ENCODE measurements around the gene PRICKLE2. TPM values are rescaled to one million over a fixed set of nuclear protein-coding genes. Genes with fewer than 3 reads are reported as not detected.

The PRICKLE2 gene
- total RNA-seq, 1 experiment from 2014 or later: 5.6 TPM

DNA sequence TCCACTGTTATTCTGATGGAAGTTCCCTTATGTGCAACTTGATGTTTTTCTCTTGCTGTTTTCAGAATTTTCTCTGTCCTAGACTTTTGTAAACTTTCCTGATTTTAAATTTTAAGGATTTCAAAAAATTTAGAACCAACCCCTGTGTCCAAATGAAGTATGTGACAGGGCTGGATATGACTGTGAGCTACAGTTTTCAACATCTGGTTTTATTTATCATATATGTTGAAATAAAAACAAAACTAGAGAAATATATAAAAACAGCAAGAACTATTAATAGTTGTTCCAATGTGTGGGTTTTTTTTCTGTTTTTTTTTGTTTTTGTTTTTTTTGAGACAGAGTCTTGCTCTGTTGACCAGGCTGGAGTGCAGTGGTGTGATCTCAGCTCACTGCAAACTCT, 154.6 kb downstream of the PRICKLE2 start:
- POLR2A ChIA-PET: no interaction called here
- TF ChIP-seq, protein P1, sequence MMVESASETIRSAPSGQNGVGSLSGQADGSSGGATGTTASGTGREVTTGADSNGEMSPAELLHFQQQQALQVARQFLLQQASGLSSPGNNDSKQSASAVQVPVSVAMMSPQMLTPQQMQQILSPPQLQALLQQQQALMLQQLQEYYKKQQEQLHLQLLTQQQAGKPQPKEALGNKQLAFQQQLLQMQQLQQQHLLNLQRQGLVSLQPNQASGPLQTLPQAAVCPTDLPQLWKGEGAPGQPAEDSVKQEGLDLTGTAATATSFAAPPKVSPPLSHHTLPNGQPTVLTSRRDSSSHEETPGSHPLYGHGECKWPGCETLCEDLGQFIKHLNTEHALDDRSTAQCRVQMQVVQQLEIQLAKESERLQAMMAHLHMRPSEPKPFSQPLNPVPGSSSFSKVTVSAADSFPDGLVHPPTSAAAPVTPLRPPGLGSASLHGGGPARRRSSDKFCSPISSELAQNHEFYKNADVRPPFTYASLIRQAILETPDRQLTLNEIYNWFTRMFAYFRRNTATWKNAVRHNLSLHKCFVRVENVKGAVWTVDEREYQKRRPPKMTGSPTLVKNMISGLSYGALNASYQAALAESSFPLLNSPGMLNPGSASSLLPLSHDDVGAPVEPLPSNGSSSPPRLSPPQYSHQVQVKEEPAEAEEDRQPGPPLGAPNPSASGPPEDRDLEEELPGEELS (CRISPR knock-in tag; IDR thresholded peaks at IDR 0.05): no peak
- TF ChIP-seq, protein P2, sequence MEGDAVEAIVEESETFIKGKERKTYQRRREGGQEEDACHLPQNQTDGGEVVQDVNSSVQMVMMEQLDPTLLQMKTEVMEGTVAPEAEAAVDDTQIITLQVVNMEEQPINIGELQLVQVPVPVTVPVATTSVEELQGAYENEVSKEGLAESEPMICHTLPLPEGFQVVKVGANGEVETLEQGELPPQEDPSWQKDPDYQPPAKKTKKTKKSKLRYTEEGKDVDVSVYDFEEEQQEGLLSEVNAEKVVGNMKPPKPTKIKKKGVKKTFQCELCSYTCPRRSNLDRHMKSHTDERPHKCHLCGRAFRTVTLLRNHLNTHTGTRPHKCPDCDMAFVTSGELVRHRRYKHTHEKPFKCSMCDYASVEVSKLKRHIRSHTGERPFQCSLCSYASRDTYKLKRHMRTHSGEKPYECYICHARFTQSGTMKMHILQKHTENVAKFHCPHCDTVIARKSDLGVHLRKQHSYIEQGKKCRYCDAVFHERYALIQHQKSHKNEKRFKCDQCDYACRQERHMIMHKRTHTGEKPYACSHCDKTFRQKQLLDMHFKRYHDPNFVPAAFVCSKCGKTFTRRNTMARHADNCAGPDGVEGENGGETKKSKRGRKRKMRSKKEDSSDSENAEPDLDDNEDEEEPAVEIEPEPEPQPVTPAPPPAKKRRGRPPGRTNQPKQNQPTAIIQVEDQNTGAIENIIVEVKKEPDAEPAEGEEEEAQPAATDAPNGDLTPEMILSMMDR (IDR thresholded peaks at IDR 0.05): no peak
- TF ChIP-seq SOX15 (CRISPR knock-in tag; IDR thresholded peaks at IDR 0.05): no peak
- no peak for TF ChIP-seq SMAD3 (CRISPR knock-in tag; IDR thresholded peaks at IDR 0.05; ENCODE audit: borderline replicate concordance)
- TF ChIP-seq ZNF232 (CRISPR knock-in tag; IDR thresholded peaks at IDR 0.05): no peak
- TF ChIP-seq, protein P3, sequence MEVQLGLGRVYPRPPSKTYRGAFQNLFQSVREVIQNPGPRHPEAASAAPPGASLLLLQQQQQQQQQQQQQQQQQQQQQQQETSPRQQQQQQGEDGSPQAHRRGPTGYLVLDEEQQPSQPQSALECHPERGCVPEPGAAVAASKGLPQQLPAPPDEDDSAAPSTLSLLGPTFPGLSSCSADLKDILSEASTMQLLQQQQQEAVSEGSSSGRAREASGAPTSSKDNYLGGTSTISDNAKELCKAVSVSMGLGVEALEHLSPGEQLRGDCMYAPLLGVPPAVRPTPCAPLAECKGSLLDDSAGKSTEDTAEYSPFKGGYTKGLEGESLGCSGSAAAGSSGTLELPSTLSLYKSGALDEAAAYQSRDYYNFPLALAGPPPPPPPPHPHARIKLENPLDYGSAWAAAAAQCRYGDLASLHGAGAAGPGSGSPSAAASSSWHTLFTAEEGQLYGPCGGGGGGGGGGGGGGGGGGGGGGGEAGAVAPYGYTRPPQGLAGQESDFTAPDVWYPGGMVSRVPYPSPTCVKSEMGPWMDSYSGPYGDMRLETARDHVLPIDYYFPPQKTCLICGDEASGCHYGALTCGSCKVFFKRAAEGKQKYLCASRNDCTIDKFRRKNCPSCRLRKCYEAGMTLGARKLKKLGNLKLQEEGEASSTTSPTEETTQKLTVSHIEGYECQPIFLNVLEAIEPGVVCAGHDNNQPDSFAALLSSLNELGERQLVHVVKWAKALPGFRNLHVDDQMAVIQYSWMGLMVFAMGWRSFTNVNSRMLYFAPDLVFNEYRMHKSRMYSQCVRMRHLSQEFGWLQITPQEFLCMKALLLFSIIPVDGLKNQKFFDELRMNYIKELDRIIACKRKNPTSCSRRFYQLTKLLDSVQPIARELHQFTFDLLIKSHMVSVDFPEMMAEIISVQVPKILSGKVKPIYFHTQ (CRISPR knock-in tag; IDR thresholded peaks at IDR 0.05): no peak
- TF ChIP-seq ZBTB21 (CRISPR knock-in tag; IDR thresholded peaks at IDR 0.05; ENCODE audit: borderline replicate concordance): no peak
- TF ChIP-seq HMGA2 (CRISPR knock-in tag; IDR thresholded peaks at IDR 0.05): no peak
- no peak for TF ChIP-seq NR1H2 (CRISPR knock-in tag; IDR thresholded peaks at IDR 0.05)
- TF ChIP-seq, protein P4, sequence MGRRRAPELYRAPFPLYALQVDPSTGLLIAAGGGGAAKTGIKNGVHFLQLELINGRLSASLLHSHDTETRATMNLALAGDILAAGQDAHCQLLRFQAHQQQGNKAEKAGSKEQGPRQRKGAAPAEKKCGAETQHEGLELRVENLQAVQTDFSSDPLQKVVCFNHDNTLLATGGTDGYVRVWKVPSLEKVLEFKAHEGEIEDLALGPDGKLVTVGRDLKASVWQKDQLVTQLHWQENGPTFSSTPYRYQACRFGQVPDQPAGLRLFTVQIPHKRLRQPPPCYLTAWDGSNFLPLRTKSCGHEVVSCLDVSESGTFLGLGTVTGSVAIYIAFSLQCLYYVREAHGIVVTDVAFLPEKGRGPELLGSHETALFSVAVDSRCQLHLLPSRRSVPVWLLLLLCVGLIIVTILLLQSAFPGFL (CRISPR knock-in tag; IDR thresholded peaks at IDR 0.05; ENCODE audit: borderline replicate concordance): no peak
- no peak for TF ChIP-seq NFE2L1 (CRISPR knock-in tag; IDR thresholded peaks at IDR 0.05)
- no peak for TF ChIP-seq IRF2 (CRISPR knock-in tag; IDR thresholded peaks at IDR 0.05; ENCODE audit: borderline replicate concordance, low read depth)

DNA sequence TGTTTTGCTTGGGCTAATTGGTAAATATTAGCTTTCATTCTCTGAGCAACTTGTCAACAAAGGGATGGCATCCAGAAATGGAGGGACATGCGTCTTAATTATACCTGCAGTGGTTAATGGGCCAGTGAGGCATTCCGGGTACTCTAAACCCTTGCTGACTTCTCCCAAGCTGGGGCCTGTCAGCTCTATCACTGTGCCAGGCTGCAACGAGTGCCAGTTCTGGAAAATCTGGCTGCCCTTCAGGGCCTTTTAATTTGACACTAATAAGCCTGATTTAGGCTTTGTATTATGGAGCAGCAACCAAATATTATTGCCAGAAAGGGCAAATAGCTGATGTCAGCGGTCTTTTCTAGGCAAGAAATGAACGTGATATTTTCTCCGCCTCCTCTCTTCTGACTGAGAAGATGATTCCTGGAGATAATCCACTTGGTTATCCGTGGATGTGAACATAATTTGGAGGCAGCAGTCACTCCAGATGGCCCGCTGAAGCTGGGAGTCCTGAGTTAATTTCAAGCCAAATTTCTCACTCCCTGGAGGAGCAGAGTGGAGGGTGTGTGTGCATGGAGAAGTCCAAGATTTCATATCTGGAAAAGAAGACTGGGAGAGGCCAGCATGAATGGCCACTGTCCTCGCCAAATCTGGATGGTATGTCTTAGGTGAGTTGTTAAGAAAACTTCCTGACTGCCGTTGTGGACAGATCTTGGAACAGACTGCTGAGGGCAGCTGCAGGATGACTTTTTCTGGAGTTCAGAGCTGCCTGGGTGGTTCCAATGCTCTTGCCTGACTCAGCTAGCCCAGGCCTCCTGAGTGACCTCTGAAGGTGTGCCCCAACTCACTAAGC, 157.5 kb downstream of the PRICKLE2 start:
- Mint-ChIP-seq H3K4me1 (peaks cover 19% of the 10 kb centered on the region), H3K27ac (no peak overlapping the region), H3K9me3 (no peaks in the 10 kb centered on the region), H3K4me3 (no peak overlapping the region), H3K27me3 (ENCODE audit: low read depth) (peaks cover 21% of the 10 kb centered on the region), H3K36me3 (no peaks in the 10 kb centered on the region)
- ATAC-seq (no peak), DNase-seq (ENCODE audit: low spot score) (no peak)
- ChIA-PET CTCF (no interaction called here), POLR2A (no interaction called here)
- TF ChIP-seq OVOL2 (CRISPR knock-in tag; IDR thresholded peaks at IDR 0.05; ENCODE audit: borderline replicate concordance): no peak
- TF ChIP-seq KAT7 (CRISPR knock-in tag; IDR thresholded peaks at IDR 0.05; ENCODE audit: borderline replicate concordance): no peak
- TF ChIP-seq, protein P3 (CRISPR knock-in tag; IDR thresholded peaks at IDR 0.05): no peak
- TF ChIP-seq SP1 (CRISPR knock-in tag; conservative IDR thresholded peaks at IDR 0.05): no peak
- no peak for TF ChIP-seq FOXP1 (CRISPR knock-in tag; IDR thresholded peaks at IDR 0.05; ENCODE audit: borderline replicate concordance)
- TF ChIP-seq MYBL2 (CRISPR knock-in tag; IDR thresholded peaks at IDR 0.05): no peak
- TF ChIP-seq, protein P5, sequence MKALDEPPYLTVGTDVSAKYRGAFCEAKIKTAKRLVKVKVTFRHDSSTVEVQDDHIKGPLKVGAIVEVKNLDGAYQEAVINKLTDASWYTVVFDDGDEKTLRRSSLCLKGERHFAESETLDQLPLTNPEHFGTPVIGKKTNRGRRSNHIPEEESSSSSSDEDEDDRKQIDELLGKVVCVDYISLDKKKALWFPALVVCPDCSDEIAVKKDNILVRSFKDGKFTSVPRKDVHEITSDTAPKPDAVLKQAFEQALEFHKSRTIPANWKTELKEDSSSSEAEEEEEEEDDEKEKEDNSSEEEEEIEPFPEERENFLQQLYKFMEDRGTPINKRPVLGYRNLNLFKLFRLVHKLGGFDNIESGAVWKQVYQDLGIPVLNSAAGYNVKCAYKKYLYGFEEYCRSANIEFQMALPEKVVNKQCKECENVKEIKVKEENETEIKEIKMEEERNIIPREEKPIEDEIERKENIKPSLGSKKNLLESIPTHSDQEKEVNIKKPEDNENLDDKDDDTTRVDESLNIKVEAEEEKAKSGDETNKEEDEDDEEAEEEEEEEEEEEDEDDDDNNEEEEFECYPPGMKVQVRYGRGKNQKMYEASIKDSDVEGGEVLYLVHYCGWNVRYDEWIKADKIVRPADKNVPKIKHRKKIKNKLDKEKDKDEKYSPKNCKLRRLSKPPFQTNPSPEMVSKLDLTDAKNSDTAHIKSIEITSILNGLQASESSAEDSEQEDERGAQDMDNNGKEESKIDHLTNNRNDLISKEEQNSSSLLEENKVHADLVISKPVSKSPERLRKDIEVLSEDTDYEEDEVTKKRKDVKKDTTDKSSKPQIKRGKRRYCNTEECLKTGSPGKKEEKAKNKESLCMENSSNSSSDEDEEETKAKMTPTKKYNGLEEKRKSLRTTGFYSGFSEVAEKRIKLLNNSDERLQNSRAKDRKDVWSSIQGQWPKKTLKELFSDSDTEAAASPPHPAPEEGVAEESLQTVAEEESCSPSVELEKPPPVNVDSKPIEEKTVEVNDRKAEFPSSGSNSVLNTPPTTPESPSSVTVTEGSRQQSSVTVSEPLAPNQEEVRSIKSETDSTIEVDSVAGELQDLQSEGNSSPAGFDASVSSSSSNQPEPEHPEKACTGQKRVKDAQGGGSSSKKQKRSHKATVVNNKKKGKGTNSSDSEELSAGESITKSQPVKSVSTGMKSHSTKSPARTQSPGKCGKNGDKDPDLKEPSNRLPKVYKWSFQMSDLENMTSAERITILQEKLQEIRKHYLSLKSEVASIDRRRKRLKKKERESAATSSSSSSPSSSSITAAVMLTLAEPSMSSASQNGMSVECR (CRISPR knock-in tag; IDR thresholded peaks at IDR 0.05; ENCODE audit: borderline replicate concordance): no peak

More for the DNA sequence above, 154.6 kb downstream of the PRICKLE2 start:
- CTCF ChIA-PET: no interaction called here
- no peaks in the 10 kb centered on the region for H3K36me3 Mint-ChIP-seq
- no peaks in the 10 kb centered on the region for H3K4me1 Mint-ChIP-seq
- ATAC-seq: no peak
- H3K9me3 Mint-ChIP-seq: no peaks in the 10 kb centered on the region
- H3K27me3 Mint-ChIP-seq (ENCODE audit: low read depth): peaks cover 2% of the 10 kb centered on the region; the same call in 1 of the 2 replicates
- no peak overlapping the region for H3K4me3 Mint-ChIP-seq
- DNase-seq (ENCODE audit: low spot score): no peak
- no peak overlapping the region for H3K27ac Mint-ChIP-seq
